HS-5 (cell line): ENCODE results near the gene HAS3.

Source experiments
- DNase-seq: peaks from one replicate; pipeline ENCODE4 v3.0.0-alpha.2; 2012; ENCODE audit warnings: low read depth

The HAS3 gene

DNA sequence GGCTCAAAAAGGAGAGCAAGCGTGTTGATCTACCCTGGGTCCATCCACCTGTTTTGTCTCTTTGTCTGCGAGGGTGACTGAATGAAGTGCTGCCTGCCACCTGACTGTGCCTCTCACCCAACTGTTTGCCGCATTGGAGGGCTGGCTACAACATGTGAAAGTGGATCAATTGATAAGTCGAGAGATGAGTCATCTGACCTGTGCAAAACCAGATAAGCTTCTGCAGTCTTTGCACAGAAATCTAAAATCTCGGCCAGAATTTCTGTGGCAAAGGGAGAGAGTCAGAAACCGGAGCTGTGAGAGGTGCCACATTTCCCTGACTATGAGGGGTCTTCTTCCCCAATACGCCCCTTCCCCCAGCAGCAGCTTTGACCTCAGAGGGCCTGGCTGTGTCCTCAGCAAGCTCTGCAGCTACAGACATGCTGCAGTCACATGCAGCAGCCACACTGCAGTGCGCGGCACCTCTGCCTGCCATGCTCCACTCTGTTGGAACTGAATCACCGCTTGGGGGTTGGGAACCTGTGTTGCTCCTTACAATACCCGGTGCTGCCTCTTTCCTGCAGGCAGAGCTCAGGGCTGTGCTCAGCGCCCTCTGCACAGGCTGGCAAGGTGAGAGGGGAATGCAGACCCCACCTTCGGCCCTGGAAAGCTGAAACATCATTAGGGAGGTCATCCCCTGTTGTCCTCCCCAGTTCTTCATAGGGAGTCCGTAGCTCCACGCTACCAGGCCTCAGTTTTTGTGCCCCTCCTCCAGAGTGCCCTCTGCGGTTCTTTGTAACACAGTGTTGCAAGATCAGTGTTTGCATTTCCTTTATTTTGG lies 16.2 kb upstream of the HAS3 start:
- DNase-seq = no peak

GRCh38 chr16:69093974-69094373 lies 11.5 kb upstream of the HAS3 start:
- DNase-seq = no peak

DNA sequence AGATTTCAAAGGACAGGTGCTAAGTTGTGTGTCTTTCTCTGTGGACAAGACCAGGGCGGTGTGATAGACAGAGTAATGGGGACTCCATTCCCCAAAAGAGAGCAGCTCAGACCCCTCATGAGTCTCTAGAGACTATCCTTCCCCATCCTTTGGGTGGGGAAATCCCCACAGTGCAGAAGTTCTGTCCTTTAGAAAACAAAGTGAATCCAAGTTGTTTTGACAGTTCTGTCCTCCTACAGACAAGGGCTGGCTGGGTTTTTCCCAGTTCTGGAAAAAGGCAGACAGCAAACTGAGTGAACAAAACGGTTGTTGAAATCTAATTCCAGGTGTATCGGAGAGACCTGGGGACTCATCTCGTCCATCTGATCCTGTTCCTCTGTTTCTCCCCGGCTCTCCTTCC lies 11.0 kb upstream of the HAS3 start:
- DNase-seq = no peak

- no peak for DNase-seq
These were observed 10.3 kb upstream of the HAS3 start for GRCh38 chr16:69095193-69095592.

DNA sequence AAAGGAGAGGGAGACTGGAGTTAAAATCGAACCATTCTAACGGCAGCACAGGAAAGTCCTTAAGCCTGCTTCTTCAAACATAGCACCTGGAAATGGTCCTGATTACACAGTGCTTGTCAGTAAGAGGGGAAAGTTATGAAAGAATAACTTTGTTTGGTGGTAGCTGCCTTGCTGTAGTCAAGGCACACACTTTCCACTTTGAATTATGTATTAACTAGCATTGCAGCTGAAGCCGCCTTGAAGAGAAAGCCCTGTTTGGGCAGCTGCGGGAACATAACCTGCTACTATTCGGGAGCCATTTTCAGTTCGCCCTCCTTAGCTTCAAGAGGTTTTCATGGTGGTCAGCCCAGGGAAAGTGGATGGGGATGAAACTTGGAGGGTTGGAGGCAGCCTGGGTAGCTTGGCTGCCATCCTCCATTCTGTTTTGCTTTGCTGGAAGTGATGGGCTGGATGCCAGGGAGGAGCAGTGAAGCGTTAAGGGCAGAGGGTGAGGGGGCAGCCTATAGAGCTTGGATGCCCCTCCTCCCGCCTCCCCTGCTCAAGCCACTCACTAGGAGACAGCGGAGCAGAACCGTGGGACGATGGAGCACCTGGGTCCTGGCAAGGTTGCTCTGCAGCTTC lies 5.3 kb upstream of the HAS3 start:
- no peak for DNase-seq

GRCh38 chr16:69106491-69107315 lies 1.2 kb downstream of the HAS3 start:
- no peak for DNase-seq

GRCh38 chr16:69107316-69107962 lies 2.0 kb downstream of the HAS3 start:
- DNase-seq = no peak

GRCh38 chr16:69108064-69108904 lies 2.8 kb downstream of the HAS3 start:
- no peak for DNase-seq

DNA sequence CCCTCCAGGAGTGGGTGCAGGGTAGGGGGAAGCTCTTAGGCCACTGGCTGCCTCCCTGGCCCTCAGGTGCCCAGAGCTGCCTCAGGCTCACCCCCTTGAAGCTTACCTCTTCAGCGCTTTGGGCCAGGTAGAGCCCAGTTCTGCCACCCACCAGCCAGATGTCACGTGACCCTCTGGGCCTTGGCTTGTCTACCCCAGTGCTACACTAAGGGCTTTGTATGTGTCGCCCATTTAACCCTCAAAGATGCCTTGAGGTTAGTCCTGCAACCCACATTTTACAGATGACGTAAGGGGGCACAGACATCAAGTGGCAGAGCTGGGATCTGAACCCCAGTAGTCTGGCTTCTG lies 3.4 kb downstream of the HAS3 start:
- DNase-seq = no peak

GRCh38 chr16:69109486-69110270 lies 4.2 kb downstream of the HAS3 start:
- DNase-seq = no peak

DNA sequence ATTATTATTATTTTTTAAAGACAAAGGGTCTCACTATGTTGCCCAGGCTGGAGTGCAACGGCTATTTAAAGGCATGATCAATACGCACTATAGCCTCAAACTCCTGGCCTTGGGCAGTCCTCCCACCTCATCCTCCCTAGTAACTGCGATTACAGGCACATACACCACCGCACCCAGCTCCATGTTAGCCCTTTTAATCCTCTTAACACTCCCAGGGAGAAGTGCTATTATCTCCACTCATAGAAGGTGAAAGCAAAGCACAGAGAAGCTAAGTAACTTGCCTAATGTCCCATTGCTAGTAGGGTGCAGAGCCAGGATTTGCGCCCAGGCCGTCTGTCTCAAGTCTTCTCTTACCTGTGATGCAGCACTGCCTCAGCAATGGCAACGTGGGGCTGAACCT lies 5.0 kb downstream of the HAS3 start:
- no peak for DNase-seq

GRCh38 chr16:69111216-69111875 lies 5.9 kb downstream of the HAS3 start:
- no peak for DNase-seq

DNA sequence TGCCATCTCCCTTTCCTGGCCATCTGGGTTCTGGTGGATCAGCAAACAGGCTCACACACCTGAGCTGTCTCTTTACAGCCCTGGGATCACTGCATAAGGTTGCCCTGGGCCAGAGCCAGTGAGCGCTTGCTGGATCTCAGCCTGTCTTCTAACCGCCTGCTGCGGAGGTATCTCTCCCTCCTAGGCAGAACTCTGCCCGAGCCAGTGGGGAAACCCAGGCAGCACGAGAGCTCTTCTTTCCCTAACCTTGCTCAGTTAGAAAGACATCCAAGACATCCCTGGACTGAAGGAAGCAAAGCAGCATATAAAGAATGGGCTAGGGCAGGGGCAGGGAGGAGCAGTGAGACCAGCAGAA lies 6.4 kb downstream of the HAS3 start:
- DNase-seq = no peak

GRCh38 chr16:69112285-69113129 lies 7.1 kb downstream of the HAS3 start:
- DNase-seq = no peak

- DNase-seq = no peak
These were observed 7.8 kb downstream of the HAS3 start for GRCh38 chr16:69113216-69113615.

GRCh38 chr16:69114346-69114975 lies 9.0 kb downstream of the HAS3 start:
- no peak for DNase-seq

- no peak for DNase-seq
These were observed 9.5 kb downstream of the HAS3 start for GRCh38 chr16:69114976-69115355.

GRCh38 chr16:69115361-69115760 lies 9.9 kb downstream of the HAS3 start:
- no peak for DNase-seq

DNA sequence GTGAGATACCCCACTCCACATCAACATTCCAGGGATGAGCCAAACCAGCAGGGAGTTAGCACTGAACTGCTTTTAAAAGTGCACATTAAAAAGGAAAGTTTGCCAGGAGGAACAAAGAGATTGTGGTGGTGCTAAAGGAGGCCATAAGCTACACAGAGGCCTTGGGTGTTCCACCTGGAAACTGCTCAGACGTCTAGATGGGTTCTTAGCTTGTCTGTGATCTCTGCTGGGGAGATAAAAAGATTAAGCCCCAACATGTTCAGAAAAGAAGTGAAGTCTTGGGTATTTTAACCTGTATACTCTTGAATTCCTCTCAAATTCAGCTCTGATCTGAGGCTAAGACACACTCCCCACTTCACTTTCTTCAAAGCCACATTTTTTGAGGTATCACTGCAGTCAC lies 10.4 kb downstream of the HAS3 start:
- DNase-seq = no peak
